ENCODE measurements around the gene C1orf105. TPM values are rescaled to one million over a fixed set of nuclear protein-coding genes. Genes with fewer than 3 reads are reported as not detected.

C1orf105 gene
- polyA plus RNA-seq, 1 donor (not counting 4 experiments of a cell fraction or from before 2014, with no cell fraction given): not detected

DNA sequence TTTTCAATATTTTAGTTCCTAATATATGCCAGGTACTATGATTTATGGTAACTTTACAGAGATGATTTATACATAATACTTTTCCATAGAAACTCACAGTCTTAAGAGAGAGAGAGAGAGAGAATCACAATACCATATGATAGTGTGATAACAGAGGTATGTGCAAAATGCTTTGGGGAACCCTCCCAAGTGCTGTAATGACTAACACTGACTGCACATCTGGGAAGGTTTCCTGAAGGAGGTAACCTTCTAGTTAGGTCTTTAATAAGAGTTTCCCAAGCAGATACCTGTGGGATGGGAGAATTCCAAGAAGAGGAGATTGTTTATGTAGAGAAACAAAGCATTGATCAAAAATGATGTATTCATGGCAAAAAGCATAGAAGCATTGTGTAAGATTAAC is 58.0 kb downstream of the C1orf105 start:
- peaks cover 42% of the 10 kb centered on the region for H3K4me1 ChIP-seq (ENCODE audit: control insufficient read depth, extremely low read depth, insufficient read depth, low read length)
- no peak for DNase-seq (ENCODE audit: low read depth, low spot score)
- TF ChIP-seq EZH2 (IDR thresholded peaks at IDR 0.05; ENCODE audit: low read length): no peak
- TF ChIP-seq, protein P1, sequence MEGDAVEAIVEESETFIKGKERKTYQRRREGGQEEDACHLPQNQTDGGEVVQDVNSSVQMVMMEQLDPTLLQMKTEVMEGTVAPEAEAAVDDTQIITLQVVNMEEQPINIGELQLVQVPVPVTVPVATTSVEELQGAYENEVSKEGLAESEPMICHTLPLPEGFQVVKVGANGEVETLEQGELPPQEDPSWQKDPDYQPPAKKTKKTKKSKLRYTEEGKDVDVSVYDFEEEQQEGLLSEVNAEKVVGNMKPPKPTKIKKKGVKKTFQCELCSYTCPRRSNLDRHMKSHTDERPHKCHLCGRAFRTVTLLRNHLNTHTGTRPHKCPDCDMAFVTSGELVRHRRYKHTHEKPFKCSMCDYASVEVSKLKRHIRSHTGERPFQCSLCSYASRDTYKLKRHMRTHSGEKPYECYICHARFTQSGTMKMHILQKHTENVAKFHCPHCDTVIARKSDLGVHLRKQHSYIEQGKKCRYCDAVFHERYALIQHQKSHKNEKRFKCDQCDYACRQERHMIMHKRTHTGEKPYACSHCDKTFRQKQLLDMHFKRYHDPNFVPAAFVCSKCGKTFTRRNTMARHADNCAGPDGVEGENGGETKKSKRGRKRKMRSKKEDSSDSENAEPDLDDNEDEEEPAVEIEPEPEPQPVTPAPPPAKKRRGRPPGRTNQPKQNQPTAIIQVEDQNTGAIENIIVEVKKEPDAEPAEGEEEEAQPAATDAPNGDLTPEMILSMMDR (optimal IDR thresholded peaks at IDR 0.05 in 1 of 3, IDR thresholded peaks at IDR 0.05 in 1 of 3, conservative IDR thresholded peaks at IDR 0.05 in 1 of 3; ENCODE audit: extremely low read depth in 1 of 3, insufficient read depth in 2 of 3, low read length in 3 of 3): no peak
- FAIRE-seq: peak; percentile 90
- no peaks in the 10 kb centered on the region for H3K9me3 ChIP-seq (ENCODE audit: control insufficient read depth, low read depth, low read length)
- H3K36me3 ChIP-seq (ENCODE audit: control insufficient read depth in 2 of 2, extremely low read depth in 1 of 2, insufficient read depth in 2 of 2, low read length in 2 of 2): no peaks in the 10 kb centered on the region
- H3K9ac ChIP-seq (ENCODE audit: control insufficient read depth, extremely low read depth, insufficient read depth, low read length): no peak overlapping the region
- dilution Hi-C loops (cut with MboI; ENCODE audit: extremely low pct_ligation_motif_present, low sequenced_read_pairs): no loop called here
- H3K9me1 ChIP-seq (ENCODE audit: control insufficient read depth, extremely low read depth, insufficient read depth, low read length): no peaks in the 10 kb centered on the region
- no peak overlapping the region for H3K4me3 ChIP-seq (ENCODE audit: control insufficient read depth in 2 of 3, extremely low read depth in 1 of 3, insufficient read depth in 2 of 3, low read depth in 1 of 3, low read length in 3 of 3)
- H3K4me2 ChIP-seq (ENCODE audit: control insufficient read depth, extremely low read depth, insufficient read depth, low read depth, low read length): peak overlapping the region; percentile 35
- no peak overlapping the region for H3K27ac ChIP-seq (ENCODE audit: control insufficient read depth, insufficient read depth, low read length)
- H4K20me1 ChIP-seq (ENCODE audit: control insufficient read depth, extremely low read depth, insufficient read depth, low read length): no peaks in the 10 kb centered on the region
- H3K79me2 ChIP-seq (ENCODE audit: control insufficient read depth, insufficient read depth, low read length): no peaks in the 10 kb centered on the region
- H2AFZ ChIP-seq (ENCODE audit: control insufficient read depth, low read length): no peak overlapping the region
- H3K27me3 ChIP-seq (ENCODE audit: control insufficient read depth, extremely low read depth, insufficient read depth, low read length): no peaks in the 10 kb centered on the region

DNA sequence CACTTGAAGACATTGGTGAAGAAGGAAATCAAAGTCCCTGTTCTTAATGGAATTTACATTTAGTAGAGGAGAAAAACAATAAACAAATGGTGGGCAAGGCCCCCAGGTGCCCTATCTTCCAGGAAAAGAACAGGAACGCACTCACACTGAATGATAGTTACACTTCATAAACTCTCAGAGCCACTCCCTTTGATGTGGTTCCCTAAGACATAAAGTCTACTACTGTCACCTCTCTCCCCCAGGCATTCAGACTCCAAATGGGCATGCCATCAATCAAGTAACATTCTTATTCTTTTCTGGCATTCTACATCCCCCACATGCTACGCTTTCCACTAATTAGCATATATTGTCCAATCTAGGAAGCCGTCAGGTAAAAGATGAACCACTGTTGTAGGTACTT is 59.9 kb downstream of the C1orf105 start:
- DNase-seq (ENCODE audit: low read depth, low spot score): no peak
- Histone ChIP-seq H3K4me1 (ENCODE audit: control insufficient read depth, extremely low read depth, insufficient read depth, low read length) (peaks cover 41% of the 10 kb centered on the region), H3K9me1 (ENCODE audit: control insufficient read depth, extremely low read depth, insufficient read depth, low read length) (no peaks in the 10 kb centered on the region), H2AFZ (ENCODE audit: control insufficient read depth, low read length) (no peak overlapping the region), H3K27ac (ENCODE audit: control insufficient read depth, insufficient read depth, low read length) (no peak overlapping the region), H3K4me2 (ENCODE audit: control insufficient read depth, extremely low read depth, insufficient read depth, low read depth, low read length) (no peak overlapping the region), H3K79me2 (ENCODE audit: control insufficient read depth, insufficient read depth, low read length) (no peaks in the 10 kb centered on the region), H4K20me1 (ENCODE audit: control insufficient read depth, extremely low read depth, insufficient read depth, low read length) (no peaks in the 10 kb centered on the region), H3K9ac (ENCODE audit: control insufficient read depth, extremely low read depth, insufficient read depth, low read length) (no peak overlapping the region), H3K27me3 (ENCODE audit: control insufficient read depth, extremely low read depth, insufficient read depth, low read length) (no peaks in the 10 kb centered on the region), H3K36me3 (ENCODE audit: control insufficient read depth in 2 of 2, extremely low read depth in 1 of 2, insufficient read depth in 2 of 2, low read length in 2 of 2) (no peaks in the 10 kb centered on the region), H3K9me3 (ENCODE audit: control insufficient read depth, low read depth, low read length) (no peaks in the 10 kb centered on the region), H3K4me3 (ENCODE audit: control insufficient read depth in 2 of 3, extremely low read depth in 1 of 3, insufficient read depth in 2 of 3, low read depth in 1 of 3, low read length in 3 of 3) (no peak overlapping the region)
- dilution Hi-C loops (cut with MboI; ENCODE audit: extremely low pct_ligation_motif_present, low sequenced_read_pairs): no loop called here
- FAIRE-seq: no peak
- TF ChIP-seq, protein P1 (optimal IDR thresholded peaks at IDR 0.05 in 1 of 3, IDR thresholded peaks at IDR 0.05 in 1 of 3, conservative IDR thresholded peaks at IDR 0.05 in 1 of 3; ENCODE audit: extremely low read depth in 1 of 3, insufficient read depth in 2 of 3, low read length in 3 of 3): no peak
- no peak for TF ChIP-seq EZH2 (IDR thresholded peaks at IDR 0.05; ENCODE audit: low read length)

Data from keratinocyte (primary cell).